ENCODE measurements around the gene SP6. TPM values are rescaled to one million over a fixed set of nuclear protein-coding genes. Genes with fewer than 3 reads are reported as not detected.

Gene SP6
- total RNA-seq, 2 donors from 2014 or later, result 0.20 to 0.21 TPM

- no peak overlapping the region for H3K27ac Mint-ChIP-seq
- DNase-seq (no peak), ATAC-seq (no peak)
- peak overlapping the region; percentile 33 for H3K4me3 Mint-ChIP-seq
- H3K4me1 Mint-ChIP-seq, result peaks cover 26% of the 10 kb centered on the region
- H3K9me3 ChIP-seq (ENCODE audit: control insufficient read depth, low read length, poor library complexity, severe bottlenecking), result no peaks in the 10 kb centered on the region
- H3K36me3 Mint-ChIP-seq (ENCODE audit: low read depth), result no peaks in the 10 kb centered on the region
- peaks cover 6% of the 10 kb centered on the region for H3K27me3 Mint-ChIP-seq
Measured at GRCh38 chr17:47884905-47885730, 34.2 kb upstream of the SP6 start.

- ATAC-seq, result no peak
- Mint-ChIP-seq H3K27me3 (peaks cover 6% of the 10 kb centered on the region), H3K4me1 (peaks cover 23% of the 10 kb centered on the region), H3K27ac (no peak overlapping the region), H3K4me3 (no peak overlapping the region), H3K36me3 (ENCODE audit: low read depth) (no peaks in the 10 kb centered on the region)
- no peak for DNase-seq
- H3K9me3 ChIP-seq (ENCODE audit: control insufficient read depth, low read length, poor library complexity, severe bottlenecking), result no peaks in the 10 kb centered on the region
Measured at GRCh38 chr17:47884427-47884740, 33.4 kb upstream of the SP6 start.

- H3K36me3 Mint-ChIP-seq (ENCODE audit: low read depth), result no peaks in the 10 kb centered on the region
- no peak overlapping the region for H3K4me3 Mint-ChIP-seq
- ATAC-seq (no peak), DNase-seq (no peak)
- peaks cover 26% of the 10 kb centered on the region for H3K4me1 Mint-ChIP-seq
- H3K27me3 Mint-ChIP-seq, result peaks cover 10% of the 10 kb centered on the region
- H3K9me3 ChIP-seq (ENCODE audit: control insufficient read depth, low read length, poor library complexity, severe bottlenecking), result no peaks in the 10 kb centered on the region
- no peak overlapping the region for H3K27ac Mint-ChIP-seq
Measured at GRCh38 chr17:47883589-47884426, 32.8 kb upstream of the SP6 start.

- DNase-seq, result no peak
- no peaks in the 10 kb centered on the region for H3K9me3 ChIP-seq (ENCODE audit: control insufficient read depth, low read length, poor library complexity, severe bottlenecking)
- H3K36me3 Mint-ChIP-seq (ENCODE audit: low read depth), result no peaks in the 10 kb centered on the region
- H3K4me1 Mint-ChIP-seq, result peaks cover 28% of the 10 kb centered on the region
- peaks cover 19% of the 10 kb centered on the region for H3K27me3 Mint-ChIP-seq
- H3K4me3 Mint-ChIP-seq, result no peak overlapping the region
- no peak for ATAC-seq
- no peak overlapping the region for H3K27ac Mint-ChIP-seq
Measured at GRCh38 chr17:47882695-47883588, 32.0 kb upstream of the SP6 start.

GRCh38 chr17:47882247-47882646, 31.3 kb upstream of the SP6 start:
- DNase-seq (no peak), ATAC-seq (no peak)
- Mint-ChIP-seq H3K27me3 (peaks cover 26% of the 10 kb centered on the region), H3K27ac (no peak overlapping the region), H3K36me3 (ENCODE audit: low read depth) (no peaks in the 10 kb centered on the region), H3K4me1 (peaks cover 29% of the 10 kb centered on the region), H3K4me3 (no peak overlapping the region)
- H3K9me3 ChIP-seq (ENCODE audit: control insufficient read depth, low read length, poor library complexity, severe bottlenecking), result no peaks in the 10 kb centered on the region

GRCh38 chr17:47879776-47880454, 29.0 kb upstream of the SP6 start:
- no peak overlapping the region for H3K27ac Mint-ChIP-seq
- peaks cover 26% of the 10 kb centered on the region for H3K4me1 Mint-ChIP-seq
- H3K9me3 ChIP-seq (ENCODE audit: control insufficient read depth, low read length, poor library complexity, severe bottlenecking), result no peaks in the 10 kb centered on the region
- H3K27me3 Mint-ChIP-seq, result peaks cover 40% of the 10 kb centered on the region
- no peak for DNase-seq
- no peak for ATAC-seq
- H3K4me3 Mint-ChIP-seq, result no peak overlapping the region
- H3K36me3 Mint-ChIP-seq (ENCODE audit: low read depth), result peaks cover 3% of the 10 kb centered on the region

GRCh38 chr17:47879028-47879585, 28.1 kb upstream of the SP6 start:
- DNase-seq, result no peak
- H3K9me3 ChIP-seq (ENCODE audit: control insufficient read depth, low read length, poor library complexity, severe bottlenecking), result no peaks in the 10 kb centered on the region
- Mint-ChIP-seq H3K4me3 (no peak overlapping the region), H3K27ac (no peak overlapping the region), H3K4me1 (peaks cover 20% of the 10 kb centered on the region), H3K27me3 (peaks cover 48% of the 10 kb centered on the region), H3K36me3 (ENCODE audit: low read depth) (peaks cover 3% of the 10 kb centered on the region)
- no peak for ATAC-seq

GRCh38 chr17:47878203-47879027, 27.5 kb upstream of the SP6 start:
- Mint-ChIP-seq H3K4me3 (peak overlapping the region; percentile 28), H3K27me3 (peaks cover 55% of the 10 kb centered on the region), H3K36me3 (ENCODE audit: low read depth) (peaks cover 3% of the 10 kb centered on the region), H3K4me1 (peaks cover 15% of the 10 kb centered on the region), H3K27ac (no peak overlapping the region)
- no peak for ATAC-seq
- no peak for DNase-seq
- H3K9me3 ChIP-seq (ENCODE audit: control insufficient read depth, low read length, poor library complexity, severe bottlenecking), result no peaks in the 10 kb centered on the region

- H3K4me3 Mint-ChIP-seq, result no peak overlapping the region
Measured at GRCh38 chr17:47877368-47878034, 26.5 kb upstream of the SP6 start.

GRCh38 chr17:47875011-47875985, 24.3 kb upstream of the SP6 start:
- no peak for DNase-seq
- Mint-ChIP-seq H3K36me3 (ENCODE audit: low read depth) (peaks cover 6% of the 10 kb centered on the region), H3K4me1 (peaks cover 7% of the 10 kb centered on the region), H3K27ac (no peak overlapping the region), H3K27me3 (peaks cover 77% of the 10 kb centered on the region), H3K4me3 (no peak overlapping the region)
- no peaks in the 10 kb centered on the region for H3K9me3 ChIP-seq (ENCODE audit: control insufficient read depth, low read length, poor library complexity, severe bottlenecking)
- ATAC-seq, result no peak

More at GRCh38 chr17:47877368-47878034, 26.5 kb upstream of the SP6 start:
- Mint-ChIP-seq H3K4me1 (peaks cover 7% of the 10 kb centered on the region), H3K27ac (no peak overlapping the region), H3K27me3 (peaks cover 63% of the 10 kb centered on the region), H3K36me3 (ENCODE audit: low read depth) (peaks cover 3% of the 10 kb centered on the region)
- ATAC-seq (no peak), DNase-seq (no peak)
- no peaks in the 10 kb centered on the region for H3K9me3 ChIP-seq (ENCODE audit: control insufficient read depth, low read length, poor library complexity, severe bottlenecking)

All from T-helper 17 cell (primary cell).